Activated T-cell treated with anti-CD3 and anti-CD28 coated beads, Interleukin-2, amount 50 U/mL, for 48 hours (primary cell): ENCODE measurements around the gene GSAP.
A peak's percentile ranks its signal among the peaks of the same experiment; 100 is the strongest.
"Not testable (repeated sequence)": the region's sequence is repeated elsewhere in the genome, so short reads cannot be mapped to it uniquely, and the experiment has no call there.

Source experiments
- DNase-seq, 2 experiments: peaks; one replicate each; pipeline ENCODE4 v3.0.0-alpha.2; 2020

Gene GSAP, protein sequence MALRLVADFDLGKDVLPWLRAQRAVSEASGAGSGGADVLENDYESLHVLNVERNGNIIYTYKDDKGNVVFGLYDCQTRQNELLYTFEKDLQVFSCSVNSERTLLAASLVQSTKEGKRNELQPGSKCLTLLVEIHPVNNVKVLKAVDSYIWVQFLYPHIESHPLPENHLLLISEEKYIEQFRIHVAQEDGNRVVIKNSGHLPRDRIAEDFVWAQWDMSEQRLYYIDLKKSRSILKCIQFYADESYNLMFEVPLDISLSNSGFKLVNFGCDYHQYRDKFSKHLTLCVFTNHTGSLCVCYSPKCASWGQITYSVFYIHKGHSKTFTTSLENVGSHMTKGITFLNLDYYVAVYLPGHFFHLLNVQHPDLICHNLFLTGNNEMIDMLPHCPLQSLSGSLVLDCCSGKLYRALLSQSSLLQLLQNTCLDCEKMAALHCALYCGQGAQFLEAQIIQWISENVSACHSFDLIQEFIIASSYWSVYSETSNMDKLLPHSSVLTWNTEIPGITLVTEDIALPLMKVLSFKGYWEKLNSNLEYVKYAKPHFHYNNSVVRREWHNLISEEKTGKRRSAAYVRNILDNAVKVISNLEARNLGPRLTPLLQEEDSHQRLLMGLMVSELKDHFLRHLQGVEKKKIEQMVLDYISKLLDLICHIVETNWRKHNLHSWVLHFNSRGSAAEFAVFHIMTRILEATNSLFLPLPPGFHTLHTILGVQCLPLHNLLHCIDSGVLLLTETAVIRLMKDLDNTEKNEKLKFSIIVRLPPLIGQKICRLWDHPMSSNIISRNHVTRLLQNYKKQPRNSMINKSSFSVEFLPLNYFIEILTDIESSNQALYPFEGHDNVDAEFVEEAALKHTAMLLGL

DNA sequence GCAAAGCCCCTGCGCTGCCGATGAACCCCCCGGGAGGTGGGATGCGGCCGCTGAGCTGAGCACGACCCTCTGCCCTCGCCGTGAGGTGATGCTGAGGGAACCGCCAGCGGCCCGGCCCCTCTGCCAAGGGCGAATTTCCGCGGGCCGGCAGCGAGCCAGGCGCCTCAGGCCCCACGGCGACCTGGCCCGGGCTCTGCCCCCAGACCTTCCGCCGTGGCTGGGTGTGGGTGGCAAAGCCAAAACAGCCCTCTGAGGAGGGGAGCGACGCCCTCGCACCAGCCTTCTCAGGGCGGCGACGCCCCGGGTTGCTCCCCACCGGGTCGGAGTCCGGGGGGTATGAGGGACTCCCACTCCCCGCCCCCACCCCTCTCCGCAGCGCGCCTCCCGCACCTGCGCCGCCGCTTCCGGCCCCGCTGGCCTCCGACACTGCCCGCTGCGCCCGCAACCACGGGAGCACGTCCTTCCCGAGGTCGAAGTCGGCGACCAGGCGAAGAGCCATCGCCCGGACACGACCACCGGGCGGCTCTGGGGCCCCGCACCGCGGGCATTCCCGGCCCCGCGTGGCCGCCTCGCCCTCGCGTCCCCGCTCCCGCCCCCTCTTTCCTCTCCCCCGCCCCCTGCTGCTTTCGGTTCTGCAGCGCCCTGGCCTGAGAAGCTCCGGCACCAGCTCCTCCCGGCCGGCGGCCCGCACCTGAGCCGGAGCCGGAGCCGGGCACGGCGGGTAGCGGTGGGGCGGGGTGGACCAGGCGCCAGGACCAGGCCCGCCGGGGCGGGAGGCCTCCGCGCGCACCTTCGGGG is at the start of gene GSAP:
Gene GSAP (minus strand): TSS at position 527 of the 798 bp plus-strand sequence. CDS start 28 bp downstream, at position 499.
- DNase-seq = peak; percentile 49 to 54

DNA sequence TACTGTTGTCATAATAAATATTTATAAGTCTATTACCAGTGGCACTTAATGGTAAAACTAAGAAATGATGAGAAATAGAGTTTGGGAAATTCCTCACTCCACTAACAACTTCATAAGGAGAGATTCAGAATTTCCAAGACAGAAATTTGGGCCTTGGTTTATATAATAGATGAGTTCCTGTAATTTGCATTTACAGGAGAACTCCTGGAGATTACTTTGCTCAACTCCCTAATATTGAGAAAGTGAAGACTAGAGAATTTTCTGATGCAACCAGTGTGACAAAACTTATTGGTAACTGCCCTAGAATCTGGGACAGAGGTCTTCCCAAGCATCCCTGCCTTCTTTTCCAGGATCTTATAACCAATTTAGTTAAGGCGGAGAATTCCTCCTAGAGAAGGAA is 49.1 kb upstream of the GSAP start:
- DNase-seq = no peak

DNA sequence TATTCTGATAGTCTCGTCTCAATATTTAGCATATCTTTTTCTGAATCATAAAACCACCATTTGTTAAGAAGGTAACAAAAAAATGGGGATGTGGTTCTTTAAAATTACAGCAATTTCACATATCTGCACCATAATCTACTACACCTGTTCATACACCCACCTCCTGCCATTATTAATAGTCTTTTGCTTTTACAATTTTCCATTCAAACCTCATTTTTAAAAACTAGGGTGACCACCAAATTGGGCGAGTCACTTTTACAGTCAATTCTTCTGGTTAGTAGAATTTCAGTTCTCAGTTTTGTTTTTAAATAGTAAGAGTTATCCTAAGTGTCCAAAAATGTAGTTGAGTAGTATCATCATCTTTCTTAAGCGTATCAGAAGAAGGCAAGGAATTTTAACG is 48.4 kb upstream of the GSAP start:
- DNase-seq = no peak

DNA sequence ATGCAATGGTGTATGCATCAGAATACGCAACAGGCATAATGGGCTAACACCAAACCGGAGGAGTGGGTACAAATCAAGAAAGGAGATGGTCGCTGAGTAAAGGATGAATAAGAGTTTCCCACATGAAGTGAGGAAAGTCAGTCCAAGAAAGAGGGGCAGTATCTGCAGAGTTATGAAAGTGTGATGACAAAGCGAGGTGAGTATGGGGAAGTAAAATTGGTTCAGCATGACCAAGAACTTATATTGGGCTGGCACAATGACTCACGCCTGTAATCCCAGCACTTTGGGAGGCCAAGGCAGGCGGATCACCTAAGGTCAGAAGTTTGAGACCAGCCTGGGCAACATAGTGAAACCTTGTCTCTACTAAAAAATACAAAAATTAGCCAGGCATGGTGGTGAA is 47.5 kb upstream of the GSAP start:
- peak; percentile 47 to 48 for DNase-seq

DNA sequence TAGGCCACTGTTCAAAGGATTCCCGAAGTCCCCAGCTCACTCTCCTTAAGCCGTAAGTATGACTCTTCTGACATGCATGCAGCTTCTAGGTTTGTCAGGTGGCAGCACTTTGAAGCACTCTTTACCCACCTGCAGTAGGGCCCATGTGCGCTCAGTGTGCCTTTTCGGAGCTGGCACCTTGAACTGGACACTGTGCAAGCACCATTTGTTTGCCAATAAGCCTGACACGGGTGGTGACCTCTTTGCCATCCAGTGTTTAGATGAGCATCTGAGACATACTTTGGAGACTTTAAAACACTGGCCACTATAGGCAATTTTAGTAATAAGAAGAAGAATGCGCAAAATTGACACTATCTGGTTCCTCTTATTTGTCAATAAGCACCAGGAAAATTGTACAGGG is 45.7 kb upstream of the GSAP start:
- no peak for DNase-seq

DNA sequence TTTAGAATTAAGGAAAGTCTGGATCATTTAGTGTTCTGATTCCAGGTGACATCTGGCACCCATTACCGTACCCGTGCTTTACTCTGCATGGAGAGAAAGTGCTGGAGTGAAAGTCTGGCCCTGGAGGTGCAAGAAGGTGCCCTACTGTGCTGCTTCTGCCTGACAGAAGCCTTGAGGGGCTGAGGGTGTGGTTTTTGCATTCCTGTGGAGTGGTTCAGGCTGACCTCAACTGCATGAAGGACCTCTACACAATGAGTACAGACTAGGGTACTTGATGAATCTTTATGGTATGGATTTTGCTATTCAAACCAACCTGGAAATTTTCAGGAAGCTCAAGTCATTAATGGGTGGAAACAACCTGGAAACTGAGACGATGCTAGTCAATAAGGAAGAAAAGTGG is 45.1 kb upstream of the GSAP start:
- no peak for DNase-seq

DNA sequence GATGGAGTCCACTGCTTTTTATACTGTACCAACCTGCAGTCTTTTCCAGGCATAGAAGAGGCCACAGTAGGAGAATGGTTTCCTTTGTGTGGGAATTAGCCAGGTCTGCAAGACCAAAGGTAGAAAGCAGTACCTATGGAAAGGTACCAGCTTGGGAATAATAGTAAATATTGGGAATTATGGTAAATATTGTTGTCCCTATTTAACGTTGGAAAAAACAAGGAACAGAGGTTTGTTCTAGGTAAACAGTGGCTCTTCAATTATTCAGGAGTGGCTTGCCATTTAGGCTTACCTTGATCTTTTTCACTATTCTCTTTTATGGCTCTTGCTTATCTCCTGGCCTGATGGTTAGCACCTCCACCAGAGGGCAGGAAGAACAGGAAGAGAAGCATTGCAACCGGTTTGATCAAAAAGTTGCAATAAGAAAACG is 43.9 kb upstream of the GSAP start:
- DNase-seq = no peak

DNA sequence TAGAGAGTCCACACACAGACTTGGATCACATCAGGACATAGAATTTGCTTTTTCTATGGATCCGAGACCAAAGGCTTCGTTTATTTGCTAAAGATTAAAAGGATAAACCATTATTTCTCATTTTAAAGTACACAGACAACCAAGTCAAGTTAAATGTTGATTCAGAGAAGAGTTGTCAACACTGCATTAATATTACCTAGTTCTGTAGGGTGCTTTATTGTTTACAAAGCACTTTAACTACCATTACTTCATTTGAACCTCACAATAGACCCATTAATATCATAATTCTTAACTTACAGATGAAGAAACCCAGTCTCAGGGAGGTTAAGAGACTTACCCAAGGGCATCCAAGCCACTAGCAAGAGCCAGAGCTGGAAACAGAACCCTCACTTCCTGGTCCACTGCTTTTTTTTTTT is 43.2 kb upstream of the GSAP start:
- DNase-seq = no peak

DNA sequence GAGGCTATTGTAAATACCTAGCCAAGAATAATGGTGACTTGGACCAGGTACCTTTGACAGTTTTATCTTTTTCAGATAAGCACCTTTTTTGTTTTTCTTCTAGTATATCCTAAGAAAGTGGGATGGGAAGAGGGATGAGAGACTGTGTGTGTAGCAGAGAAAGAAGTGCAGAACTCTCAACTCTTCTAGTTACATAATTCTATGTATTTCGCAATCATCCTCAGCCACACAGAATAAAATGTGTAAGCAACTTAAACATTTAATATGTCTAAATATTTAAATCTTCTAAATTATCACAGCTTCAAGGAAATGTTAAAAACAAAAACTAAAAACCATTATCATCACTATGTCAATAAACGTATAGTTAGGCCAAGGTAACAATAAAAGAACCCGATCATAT is 42.6 kb upstream of the GSAP start:
- DNase-seq = no peak

DNA sequence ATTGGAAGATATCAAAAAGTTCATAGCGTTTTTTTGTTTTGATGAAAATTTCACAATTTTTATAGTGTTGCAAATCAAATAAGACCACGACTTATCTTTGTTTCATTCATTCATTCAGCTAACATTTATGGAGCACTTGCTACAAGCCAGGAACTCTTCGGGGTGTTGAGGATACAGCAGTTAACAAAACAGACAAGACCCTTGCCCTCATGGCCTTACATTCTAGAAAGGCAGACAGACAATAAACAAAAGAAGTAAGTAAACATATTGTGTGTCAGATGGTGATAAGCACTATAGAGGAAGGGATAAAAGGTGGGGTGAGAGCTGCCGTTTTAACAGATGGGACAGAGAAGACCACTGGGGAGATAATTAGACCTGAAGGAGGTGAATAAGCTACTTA is 41.6 kb upstream of the GSAP start:
- DNase-seq = no peak

DNA sequence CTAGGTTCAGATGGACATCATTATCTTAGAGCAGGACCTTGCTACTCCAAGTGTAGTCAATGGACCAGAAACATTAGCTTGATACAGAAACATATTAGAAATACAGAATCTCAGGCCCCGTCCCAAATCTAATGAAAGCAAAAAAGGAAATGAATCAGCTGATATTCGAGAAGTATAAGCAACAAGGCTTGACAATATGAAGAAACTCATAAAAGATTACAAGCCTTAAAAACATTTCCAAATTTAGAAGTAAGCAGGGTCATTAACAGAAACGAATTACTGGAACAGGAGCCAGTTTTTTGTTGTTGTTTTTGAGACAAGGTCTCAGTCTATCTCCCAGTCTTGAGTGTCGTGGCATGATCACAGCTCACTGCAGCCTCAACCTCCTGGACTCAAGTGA is 40.5 kb upstream of the GSAP start:
- DNase-seq = no peak

DNA sequence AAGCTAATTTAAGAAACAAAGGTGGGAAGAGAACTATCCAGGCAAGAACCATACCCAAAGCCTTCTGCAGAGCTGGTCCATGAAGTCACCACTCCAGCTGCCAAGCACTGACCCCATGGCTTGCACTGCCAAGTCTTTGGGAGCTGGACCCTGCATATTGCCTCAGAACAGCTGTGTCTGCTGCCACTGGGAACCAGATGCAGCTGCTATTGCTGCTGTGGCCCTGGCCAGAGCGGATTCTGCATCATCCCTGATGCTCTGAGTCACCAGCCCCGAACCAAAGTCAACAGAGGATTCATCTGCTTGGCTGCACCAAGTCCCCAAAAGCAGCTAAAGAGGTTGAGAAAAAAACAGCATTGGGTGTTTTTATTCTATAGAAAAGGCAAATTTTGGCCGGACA is 39.2 kb upstream of the GSAP start:
- DNase-seq = no peak

DNA sequence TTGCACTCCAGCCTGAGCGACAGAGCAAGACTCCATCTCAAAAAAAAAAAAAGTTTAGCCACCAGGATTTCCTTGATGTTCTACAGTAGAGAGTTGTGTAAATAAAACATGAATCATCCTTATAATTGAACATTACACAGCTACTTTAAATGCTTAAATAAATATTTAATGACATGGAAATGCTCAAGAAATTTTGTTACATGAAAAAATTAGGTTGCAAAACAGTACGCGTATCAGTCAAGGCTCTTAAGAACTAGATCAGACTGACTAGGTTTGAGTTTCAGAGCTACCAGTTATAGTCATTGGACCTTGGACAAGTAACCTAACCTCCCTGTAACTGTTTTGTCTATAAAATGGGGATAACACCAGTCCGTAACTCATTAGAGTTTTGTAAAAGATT is 38.7 kb upstream of the GSAP start:
- no peak for DNase-seq

DNA sequence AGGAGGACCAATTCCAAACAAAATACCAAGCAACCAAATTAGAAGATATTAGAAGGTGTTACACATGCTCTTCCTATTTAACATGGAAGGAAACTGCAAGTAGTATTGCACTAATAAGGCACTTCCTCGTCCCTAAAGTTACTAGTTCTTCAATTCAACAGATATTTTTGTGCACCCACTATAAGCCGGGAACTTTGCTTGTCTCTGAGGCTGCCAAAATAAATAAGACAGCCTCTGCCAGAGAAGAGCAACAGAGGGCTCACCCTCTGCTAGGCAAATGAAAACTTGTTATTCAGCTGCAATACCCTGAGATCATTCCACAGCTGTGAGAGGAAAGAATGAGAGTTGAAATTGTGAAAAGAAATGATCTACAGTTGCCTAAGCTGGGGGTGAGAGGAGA is 37.4 kb upstream of the GSAP start:
- no peak for DNase-seq

DNA sequence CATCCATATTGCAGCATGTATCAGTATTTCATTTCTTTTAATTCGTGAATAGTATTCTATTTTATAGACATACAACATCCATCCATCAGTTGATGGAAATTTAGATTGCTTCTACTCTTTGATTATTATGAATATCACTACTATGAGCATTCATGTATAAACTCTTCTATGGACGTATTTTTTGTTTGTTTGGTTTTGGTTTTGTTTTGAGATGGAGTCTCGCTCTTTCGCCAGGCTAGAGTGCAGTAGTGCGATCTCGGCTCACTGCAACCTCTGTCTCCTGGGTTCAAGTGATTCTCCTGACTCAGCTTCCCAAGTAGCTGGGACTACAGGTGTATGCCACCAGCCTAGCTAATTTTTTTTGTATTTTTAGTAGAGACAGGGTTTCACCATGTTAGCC is 35.8 kb upstream of the GSAP start:
- not testable (repeated sequence) for DNase-seq

DNA sequence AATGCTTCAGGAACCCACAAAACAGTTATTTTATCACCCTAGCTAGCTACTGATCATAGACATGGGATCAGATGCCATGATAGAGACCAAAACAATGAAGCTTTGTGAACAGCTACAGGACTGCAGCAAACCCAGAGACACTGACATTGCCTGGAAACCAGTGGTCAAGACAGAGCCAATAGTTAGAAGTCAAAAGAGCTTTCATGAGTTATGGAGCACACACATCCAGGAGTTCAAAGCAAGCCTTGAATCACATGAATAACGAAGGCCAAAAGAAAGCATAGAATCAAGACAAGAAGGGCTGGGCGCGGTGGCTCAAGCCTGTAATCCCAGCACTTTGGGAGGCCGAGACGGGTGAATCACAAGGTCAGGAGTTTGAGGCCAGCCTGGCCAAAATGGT is 34.5 kb upstream of the GSAP start:
- DNase-seq = no peak

DNA sequence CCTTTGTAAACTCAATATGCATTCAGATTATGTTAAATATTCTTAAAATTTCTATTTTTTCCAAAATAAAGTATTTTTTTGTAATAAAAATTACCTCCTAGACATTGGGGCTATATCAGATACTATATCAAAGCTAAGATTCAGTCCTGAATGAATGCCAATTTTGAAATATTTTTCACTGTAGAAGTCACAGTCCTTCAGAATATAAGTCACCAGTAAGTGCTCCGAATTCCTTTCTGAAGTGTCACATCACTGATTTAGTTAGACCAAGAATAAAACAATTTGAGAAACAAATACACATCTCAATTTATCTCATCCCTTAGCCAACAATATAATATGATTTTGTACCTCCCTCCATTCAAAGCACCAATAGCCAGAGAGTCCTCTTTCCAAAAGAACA is 33.9 kb upstream of the GSAP start:
- no peak for DNase-seq

DNA sequence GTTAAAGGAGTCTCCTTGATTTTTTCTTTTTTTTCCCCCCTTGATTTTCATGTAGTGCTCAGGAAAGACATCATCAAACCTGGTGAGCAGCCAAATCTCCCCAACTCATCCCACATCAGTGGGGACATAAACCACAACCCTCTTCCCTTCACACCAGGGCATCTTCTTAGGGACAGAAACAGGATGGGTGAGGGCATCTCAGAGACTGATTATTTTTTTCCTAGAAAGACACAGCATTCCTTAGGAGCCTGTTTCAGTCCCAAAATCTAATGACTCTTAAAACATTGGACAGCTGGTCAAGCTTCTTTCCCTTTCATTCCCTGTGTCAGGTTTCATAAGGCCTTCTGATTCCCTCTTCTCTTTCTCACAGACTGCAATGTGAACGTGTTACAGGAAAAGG is 31.5 kb upstream of the GSAP start:
- DNase-seq = no peak

DNA sequence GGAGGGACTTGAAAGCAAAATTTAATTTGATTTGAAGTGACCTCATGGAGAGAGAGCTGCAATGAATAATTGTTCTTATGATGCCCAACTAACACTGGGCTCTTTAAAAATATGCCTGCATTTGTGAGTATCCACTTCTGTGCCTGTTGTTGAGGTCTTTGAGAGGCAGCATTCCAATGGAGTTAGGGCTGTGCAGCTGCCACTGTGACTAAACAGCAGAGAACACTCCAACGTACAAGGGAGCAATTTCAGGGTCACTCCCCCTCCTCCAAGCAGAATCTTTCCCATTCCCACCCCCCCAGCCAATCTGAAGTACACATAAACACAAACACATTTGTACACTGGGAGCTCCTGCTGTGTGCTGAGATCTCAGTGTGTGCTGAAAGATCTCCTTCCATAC is 28.0 kb upstream of the GSAP start:
- no peak for DNase-seq

DNA sequence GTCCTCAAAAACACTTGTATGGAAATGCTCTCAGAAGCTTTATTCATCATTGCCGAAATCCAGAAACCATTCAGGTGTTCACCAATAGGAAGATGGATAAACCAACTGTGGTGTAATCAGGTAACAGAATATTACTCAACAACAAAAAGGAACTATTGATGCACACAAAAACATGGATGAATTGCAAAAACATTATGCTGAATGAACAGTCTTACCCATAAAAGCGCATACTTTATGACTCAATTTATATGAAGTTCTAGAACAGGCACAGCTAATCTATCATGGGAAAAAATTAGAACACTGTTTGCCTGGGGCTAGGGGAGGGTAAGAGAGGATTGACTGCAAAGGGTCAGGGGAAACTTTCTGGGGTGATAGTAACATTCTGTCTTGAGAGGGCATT is 26.9 kb upstream of the GSAP start:
- no peak for DNase-seq

DNA sequence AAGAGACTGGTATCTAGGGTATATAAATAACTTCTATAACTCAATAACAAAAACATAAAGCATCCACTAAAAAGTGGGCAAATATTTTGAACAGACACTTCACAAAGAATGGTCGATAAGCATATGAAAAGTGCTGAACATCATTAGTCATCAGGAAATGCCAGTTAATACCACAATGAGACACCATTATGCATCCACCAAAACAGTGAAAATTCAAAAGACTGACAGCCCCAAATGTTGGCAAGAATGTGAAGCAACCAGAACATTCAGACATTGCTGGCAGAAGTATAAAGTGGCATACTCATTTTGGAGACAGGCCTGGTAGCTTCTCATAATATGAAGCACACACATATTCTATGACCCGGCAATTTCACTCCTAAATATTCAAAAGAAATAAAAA is 26.5 kb upstream of the GSAP start:
- no peak for DNase-seq

DNA sequence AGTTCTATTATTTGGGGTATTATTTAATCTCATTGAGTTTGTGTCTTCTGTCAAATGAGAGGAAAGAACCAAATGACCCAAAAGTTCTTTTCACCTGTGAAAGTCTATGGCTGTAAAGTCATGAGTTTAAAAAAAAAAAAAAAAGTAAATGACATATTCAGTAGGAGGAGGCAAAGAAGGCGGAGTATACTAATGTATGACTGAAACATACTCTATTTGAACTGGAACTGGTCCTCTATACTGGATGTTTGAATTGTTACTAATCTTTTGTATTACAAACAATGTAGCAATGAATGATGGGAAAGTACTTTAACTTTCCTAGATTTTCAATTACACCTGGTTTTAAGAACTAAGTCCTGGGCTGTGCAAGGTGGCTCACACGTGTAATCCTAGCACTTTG is 24.9 kb upstream of the GSAP start:
- no peak for DNase-seq

DNA sequence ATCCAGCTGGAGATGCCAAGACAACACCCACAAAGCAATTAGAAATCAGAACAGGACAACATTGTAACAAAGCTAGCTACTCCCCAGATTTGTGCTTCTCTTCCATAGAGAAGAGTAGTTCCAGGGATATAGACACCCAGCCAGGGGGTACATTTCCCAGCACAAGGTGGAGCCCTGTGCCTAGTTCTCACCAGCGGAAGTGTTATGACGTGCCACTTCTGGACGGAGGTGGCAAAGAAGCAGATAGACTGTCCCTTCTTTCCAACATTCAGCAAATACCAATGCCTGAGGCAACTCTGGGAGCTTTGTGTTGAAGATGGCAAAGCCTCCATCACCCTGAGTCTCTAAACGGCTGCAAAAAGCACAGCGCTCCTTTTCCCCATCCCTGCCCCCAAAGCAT is 23.4 kb upstream of the GSAP start:
- DNase-seq = no peak
